ENCODE results near the gene ABCC5. TPM values are rescaled to one million over a fixed set of nuclear protein-coding genes. Genes with fewer than 3 reads are reported as not detected.
A peak's percentile ranks its signal among the peaks of the same experiment; 100 is the strongest.
"Not testable (repeated sequence)": the region's sequence is repeated elsewhere in the genome, so short reads cannot be mapped to it uniquely, and the experiment has no call there.

ABCC5 gene
- total RNA-seq, 1 experiment from 2014 or later = 151 TPM

DNA sequence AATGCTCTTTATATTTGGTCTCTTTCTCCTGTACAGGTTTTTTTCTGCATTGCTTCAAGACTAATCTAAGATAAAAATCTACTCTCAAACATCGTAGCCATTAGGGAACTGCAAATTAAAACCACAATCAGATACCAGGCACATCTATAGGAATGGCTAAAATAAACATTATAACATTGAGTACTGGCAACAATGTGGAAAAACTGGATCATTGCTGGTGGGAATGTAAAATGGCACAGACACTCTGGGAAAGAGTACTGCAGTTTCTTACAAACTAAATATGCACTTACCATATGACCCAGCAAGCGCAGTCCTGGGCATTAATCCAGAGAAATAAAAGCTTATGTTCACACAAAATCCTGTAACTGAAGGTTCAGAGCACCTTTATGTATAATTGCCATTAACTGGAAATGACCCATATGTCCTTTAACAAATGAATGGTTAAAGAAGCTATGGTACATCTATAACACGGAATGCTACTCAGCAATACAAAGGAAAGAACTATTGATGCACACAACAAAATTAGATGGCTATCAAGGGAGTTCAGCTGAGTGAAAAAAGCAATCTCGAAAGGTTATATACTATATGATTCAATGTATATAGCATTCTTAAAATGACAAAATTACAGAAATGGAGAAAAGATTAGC lies 6.3 kb downstream of the ABCC5 start:
- Histone ChIP-seq H3K4me1 (replicated peaks; ENCODE audit: insufficient read depth) (peaks cover 93% of the 10 kb centered on the region), H2AFZ (no peak overlapping the region), H3K9me3 (ENCODE audit: insufficient read depth, low read depth) (peaks cover 7% of the 10 kb centered on the region; the same call in 1 of the 2 replicates), H3K9me2 (ENCODE audit: insufficient read depth) (no peaks in the 10 kb centered on the region), H3K27ac (peak overlapping the region; percentile 97), H3K36me3 (ENCODE audit: low read depth) (peaks cover 61% of the 10 kb centered on the region), H4K20me1 (ENCODE audit: insufficient read depth) (no peaks in the 10 kb centered on the region), H3K27me3 (ENCODE audit: insufficient read depth, low read depth) (no peaks in the 10 kb centered on the region), H3K79me2 (ENCODE audit: low read depth) (peaks cover 82% of the 10 kb centered on the region), H3K4me2 (peak overlapping the region; percentile 43), H3K4me3 (no peak overlapping the region), H3F3A (ENCODE audit: insufficient read depth, low read depth) (peaks cover 70% of the 10 kb centered on the region)
- intact Hi-C loops (cut with micrococcal nuclease; ENCODE audit: unreplicated experiment) = loop anchor here (1.0 kb wide), 2 partner anchors 45 to 96 kb away; no protein-coding TSS in a partner anchor
- BruUV-seq (replicated peaks) = no TSS peak
- peak; percentile 47 to 98 for DNase-seq
- ChIA-PET CTCF (no interaction called here), POLR2A (ENCODE audit: unreplicated experiment) (no interaction called here)
- TF ChIP-seq, protein P1, sequence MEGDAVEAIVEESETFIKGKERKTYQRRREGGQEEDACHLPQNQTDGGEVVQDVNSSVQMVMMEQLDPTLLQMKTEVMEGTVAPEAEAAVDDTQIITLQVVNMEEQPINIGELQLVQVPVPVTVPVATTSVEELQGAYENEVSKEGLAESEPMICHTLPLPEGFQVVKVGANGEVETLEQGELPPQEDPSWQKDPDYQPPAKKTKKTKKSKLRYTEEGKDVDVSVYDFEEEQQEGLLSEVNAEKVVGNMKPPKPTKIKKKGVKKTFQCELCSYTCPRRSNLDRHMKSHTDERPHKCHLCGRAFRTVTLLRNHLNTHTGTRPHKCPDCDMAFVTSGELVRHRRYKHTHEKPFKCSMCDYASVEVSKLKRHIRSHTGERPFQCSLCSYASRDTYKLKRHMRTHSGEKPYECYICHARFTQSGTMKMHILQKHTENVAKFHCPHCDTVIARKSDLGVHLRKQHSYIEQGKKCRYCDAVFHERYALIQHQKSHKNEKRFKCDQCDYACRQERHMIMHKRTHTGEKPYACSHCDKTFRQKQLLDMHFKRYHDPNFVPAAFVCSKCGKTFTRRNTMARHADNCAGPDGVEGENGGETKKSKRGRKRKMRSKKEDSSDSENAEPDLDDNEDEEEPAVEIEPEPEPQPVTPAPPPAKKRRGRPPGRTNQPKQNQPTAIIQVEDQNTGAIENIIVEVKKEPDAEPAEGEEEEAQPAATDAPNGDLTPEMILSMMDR (conservative IDR thresholded peaks at IDR 0.05) = no peak
- no peak for TF ChIP-seq EZH2 (IDR thresholded peaks at IDR 0.05; ENCODE audit: low read depth)

DNA sequence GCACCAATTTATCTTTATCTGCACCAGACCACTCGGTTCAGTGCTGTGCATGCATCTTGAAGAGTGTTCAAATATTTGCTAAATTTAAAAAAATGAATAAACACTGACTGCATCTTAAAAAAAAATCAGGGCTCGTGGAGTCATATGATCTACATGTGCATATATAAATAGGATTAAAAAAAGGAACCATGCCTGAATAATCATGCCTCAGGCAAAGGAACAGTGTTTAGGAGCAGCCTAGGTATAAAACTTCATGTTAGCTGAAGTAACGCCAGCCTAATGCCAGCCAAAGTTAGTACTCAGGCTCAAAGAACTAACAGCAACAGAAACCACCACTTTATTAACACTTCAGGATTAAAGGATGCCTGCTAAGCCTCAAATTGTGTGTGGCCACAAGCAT lies 9.5 kb downstream of the ABCC5 start:
- intact Hi-C loops (cut with micrococcal nuclease; ENCODE audit: unreplicated experiment) = no loop called here
- Histone ChIP-seq H4K20me1 (ENCODE audit: insufficient read depth) (no peaks in the 10 kb centered on the region), H3K36me3 (ENCODE audit: low read depth) (peaks cover 53% of the 10 kb centered on the region), H3F3A (ENCODE audit: insufficient read depth, low read depth) (peaks cover 92% of the 10 kb centered on the region), H2AFZ (no peak overlapping the region), H3K27ac (peak overlapping the region; percentile 97), H3K4me2 (peak overlapping the region; percentile 71), H3K27me3 (ENCODE audit: insufficient read depth, low read depth) (no peaks in the 10 kb centered on the region), H3K4me1 (replicated peaks; ENCODE audit: insufficient read depth) (peaks cover 94% of the 10 kb centered on the region), H3K79me2 (ENCODE audit: low read depth) (peaks cover 72% of the 10 kb centered on the region), H3K9me2 (ENCODE audit: insufficient read depth) (no peaks in the 10 kb centered on the region), H3K9me3 (ENCODE audit: insufficient read depth, low read depth) (peaks cover 7% of the 10 kb centered on the region; the same call in 1 of the 2 replicates), H3K4me3 (no peak overlapping the region)
- ChIA-PET CTCF (interaction anchor here (0.6 kb wide), 1 partner anchor 1848 kb away, joined by 4 read pairs; no protein-coding TSS in a partner anchor), POLR2A (ENCODE audit: unreplicated experiment) (no interaction called here)
- BruUV-seq (replicated peaks) = no TSS peak
- peak in 1 of 2 experiments; percentile 33 for DNase-seq
- no peak for TF ChIP-seq EZH2 (IDR thresholded peaks at IDR 0.05; ENCODE audit: low read depth)

DNA sequence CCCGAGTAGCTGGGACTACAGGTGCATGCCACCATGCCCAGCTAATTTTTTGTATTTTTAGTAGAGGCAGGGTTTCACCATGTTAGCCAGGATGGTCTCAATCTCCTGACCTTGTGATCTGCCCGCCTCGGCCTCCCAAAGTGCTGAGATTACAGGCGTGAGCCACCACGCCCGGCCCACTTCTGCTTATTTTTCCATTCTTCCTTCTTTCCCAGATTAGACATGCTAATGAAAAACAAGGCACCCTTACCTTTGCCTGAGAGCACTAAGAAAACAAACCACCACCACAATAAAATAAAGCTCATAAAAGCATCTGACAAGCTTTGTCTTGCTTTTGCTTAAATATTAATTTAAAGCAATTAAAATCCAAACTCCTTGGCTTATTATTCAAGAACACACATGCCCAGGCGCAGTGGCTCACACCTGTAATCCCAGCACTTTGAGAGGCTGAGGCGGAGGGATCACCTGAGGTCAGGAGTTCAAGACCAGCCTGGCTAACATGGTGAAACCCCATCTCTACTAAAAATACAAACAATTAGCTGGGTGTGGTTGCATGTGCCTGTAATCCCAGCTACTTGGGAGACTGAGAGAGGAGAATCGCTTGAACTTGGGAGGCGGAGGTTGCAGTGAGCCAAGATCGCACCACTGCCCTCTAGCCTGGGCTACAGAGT lies 10.4 kb downstream of the ABCC5 start:
- POLR2A ChIA-PET (ENCODE audit: unreplicated experiment) = not testable (repeated sequence)
- H3K36me3 ChIP-seq (ENCODE audit: low read depth) = peaks cover 44% of the 10 kb centered on the region
- peak overlapping the region; percentile 97 for H3K27ac ChIP-seq

More for the DNA sequence above, 10.4 kb downstream of the ABCC5 start:
- H3K4me3 ChIP-seq; BruUV-seq (replicated peaks); H3K9me2 ChIP-seq (ENCODE audit: insufficient read depth); H3K9me3 ChIP-seq (ENCODE audit: insufficient read depth, low read depth); H4K20me1 ChIP-seq (ENCODE audit: insufficient read depth); H2AFZ ChIP-seq; H3K27me3 ChIP-seq (ENCODE audit: insufficient read depth, low read depth): not testable (repeated sequence)
- peaks cover 94% of the 10 kb centered on the region for H3K4me1 ChIP-seq (replicated peaks; ENCODE audit: insufficient read depth)
- intact Hi-C loops (cut with micrococcal nuclease; ENCODE audit: unreplicated experiment) = loop anchor here (2.0 kb wide), 2 partner anchors 48 to 128 kb away; partner anchors contain the start of gene EIF2B5
- peaks cover 91% of the 10 kb centered on the region for H3F3A ChIP-seq (ENCODE audit: insufficient read depth, low read depth)
- CTCF ChIA-PET = interaction anchor here (0.6 to 1.5 kb wide), 3 partner anchors 11 to 1849 kb away, joined by 3 to 6 read pairs (median 4); partner anchors contain the start of gene ABCC5
- DNase-seq = peak in 1 of 2 experiments; percentile 31
- H3K4me2 ChIP-seq = peak overlapping the region; percentile 71
- peaks cover 72% of the 10 kb centered on the region for H3K79me2 ChIP-seq (ENCODE audit: low read depth)

Data from PC-9 (cell line).